HepG2 (cell line): Measurements from ENCODE around the gene RICTOR. TPM values are rescaled to one million over a fixed set of nuclear protein-coding genes. Genes with fewer than 3 reads are reported as not detected.

Experiments used
- ATAC-seq: fragments of 200-7000 bp; cut with Tn5 transposase; 3 replicates; pipeline ENCODE4 v1.9.1; 2020; ENCODE audit warnings: mild to moderate bottlenecking, moderate library complexity
- BruUV-seq: library from RNA; stranded (reverse); fragments of 400-500 nt; replicated peaks from 2 replicates; lab custom pipeline; 2021; lab: Mats Ljungman, UMichigan
- CTCF ChIA-PET: fragments of 300-600 bp; formaldehyde crosslinking; extraction: SDS; loops from one replicate; lab custom pipeline; 2021; ENCODE audit warnings: low total read pairs, inconsistent platforms, low intra/inter-chr PET ratio; lab: Yijun Ruan, JAX
- POLR2A ChIA-PET: fragments of 350-600 bp; sonication (Branson Sonifier 250); formaldehyde crosslinking; loops from one replicate; lab custom pipeline; 2020; ENCODE audit warnings: antibody characterized with exemption, inconsistent platforms; lab: Yijun Ruan, JAX
- DNase-seq: peaks from one replicate; pipeline ENCODE4 v3.0.0-alpha.2; 2015; ENCODE audit warnings: low spot score
- FAIRE-seq: peaks from 3 replicates; lab custom pipeline; 2011; peaks lifted over from hg19 to GRCh38; lab: Jason Lieb, UNC
- H2AFZ ChIP-seq: one replicate; pipeline ENCODE4 v1.6.1; 2011; ENCODE audit warnings: low read length, inconsistent platforms
- H3K27ac ChIP-seq: fragments of 300-600 bp; 3 replicates; pipeline ENCODE4 v1.8.0; 2011; ENCODE audit warnings: mixed run types, mild to moderate bottlenecking, mixed read lengths, low read length, inconsistent platforms; ENCODE audit not compliant: insufficient read depth; ENCODE audit errors: extremely low read length
- H3K27me3 ChIP-seq, 2 experiments: fragments of 200-600 bp in 1 of 2; 2 replicates in 1 of 2; 3 replicates in 1 of 2; pipeline versions ENCODE4 v1.6.0 to v1.8.0; 2011; ENCODE audit warnings: low read length in 2 of 2, mild to moderate bottlenecking in 2 of 2, moderate library complexity in 2 of 2, inconsistent platforms in 1 of 2; ENCODE audit not compliant: insufficient read depth in 2 of 2, control insufficient read depth in 1 of 2
- H3K36me3 ChIP-seq, 2 experiments: fragments of 200-600 bp in 1 of 2; replicated peaks in 1 of 2; 2 replicates in 1 of 2; 3 replicates in 1 of 2; pipeline versions ENCODE4 v1.5.1 to v1.8.0; 2011; ENCODE audit warnings: low read length in 2 of 2, inconsistent platforms in 1 of 2; ENCODE audit not compliant: insufficient read depth in 2 of 2, control insufficient read depth in 1 of 2
- H3K4me1 ChIP-seq: 2 replicates; pipeline ENCODE4 v1.5.1; 2012; ENCODE audit warnings: low read length, inconsistent platforms; ENCODE audit not compliant: insufficient read depth
- H3K4me2 ChIP-seq: 2 replicates; pipeline ENCODE4 v1.6.0; 2011; ENCODE audit warnings: low read depth, low read length, inconsistent platforms
- H3K4me3 ChIP-seq, 3 experiments: fragments of 200-600 bp in 1 of 3; sonication (generic), shearing (Covaris generic) in 1 of 3; replicated peaks in 1 of 3; 2 replicates each; pipeline ENCODE4 v1.5.1; 2011 to 2016; ENCODE audit warnings: low read length in 3 of 3, inconsistent platforms in 2 of 3, low read depth in 2 of 3, mild to moderate bottlenecking in 2 of 3, control low read depth in 1 of 3, mixed read lengths in 1 of 3; ENCODE audit not compliant: insufficient read depth in 1 of 3
- H3K79me2 ChIP-seq: one replicate; pipeline ENCODE4 v1.6.1; 2011; ENCODE audit warnings: low read length, inconsistent platforms; ENCODE audit not compliant: insufficient read depth
- H3K9ac ChIP-seq: 2 replicates; pipeline ENCODE4 v1.6.0; 2011; ENCODE audit warnings: mild to moderate bottlenecking, low read depth, low read length, inconsistent platforms; ENCODE audit not compliant: insufficient read depth
- H3K9me3 ChIP-seq: 2 replicates; pipeline ENCODE4 v1.5.1; 2012; ENCODE audit warnings: mild to moderate bottlenecking, low read length
- H4K20me1 ChIP-seq: 2 replicates; pipeline ENCODE4 v1.6.0; 2011; ENCODE audit warnings: inconsistent platforms, mild to moderate bottlenecking, low read length, moderate library complexity; ENCODE audit not compliant: insufficient read depth
- ARNT2 ChIP-seq: sonication (generic); formaldehyde crosslinking; IDR thresholded peaks from 2 replicates; pipeline ENCODE4 v1.8.0; 2022; ENCODE audit warnings: mild to moderate bottlenecking, low read depth, missing genetic modification reagents, moderate library complexity
- SRY ChIP-seq: sonication (generic); formaldehyde crosslinking; IDR thresholded peaks from 2 replicates; pipeline ENCODE4 v1.8.0; 2022; ENCODE audit warnings: mild to moderate bottlenecking, missing genetic modification reagents
- WGBS: methylation state at CpG from one replicate; pipeline ENCODE4 v1.1.6; 2017; ENCODE audit warnings: low lambda C conversion rate; 5-methylcytosine and 5-hydroxymethylcytosine counted together
- in situ Hi-C: cut with HindIII; loops from 2 replicates; pipeline ENCODE4 v1.10.0; 2017; ENCODE audit warnings: low pct_unique_long_range_greater_than_20kb; ENCODE audit not compliant: extremely low pct_ligation_motif_present
- intact Hi-C: fragments of 100-400 bp; cut with micrococcal nuclease; formaldehyde crosslinking; loops from one replicate; pipeline ENCODE4 v1.10.0; 2022; ENCODE audit not compliant: unreplicated experiment
- polyA plus RNA-seq, 8 experiments: library from polyadenylated mRNA; depleted of rRNA in 3 of 8; stranded (reverse) in 7 of 8; unstranded in 1 of 8; fragments of >200 nt; fragmentation: Illumina TruSeq in 4 of 8; extraction: Trizol in 4 of 8; gene quantifications; 2 replicates each; pipeline versions ENCODE4 v1.2.1 to v1.2.3, GENCODE V29; 2011 to 2016; ENCODE audit warnings: low read depth in 4 of 8, missing spikeins in 1 of 8, mixed read lengths in 1 of 8; ENCODE audit not compliant: insufficient read depth in 1 of 8
- total RNA-seq, 5 experiments: library from RNA; depleted of rRNA; stranded (reverse); fragments of >200 nt; fragmentation: Illumina TruSeq; extraction: Trizol; gene quantifications; 2 replicates each; pipeline ENCODE4 v1.2.3, GENCODE V29; 2016; ENCODE audit warnings: low read depth in 1 of 5
- TF ChIP-seq, protein P1 (sequence below): sonication (generic); formaldehyde crosslinking; IDR thresholded peaks from 2 replicates; pipeline ENCODE4 v1.5.1; 2020; ENCODE audit warnings: missing genetic modification reagents, mild to moderate bottlenecking, borderline replicate concordance

RICTOR gene
- total and polyA plus RNA-seq, 2 of the 13 experiments (the other 11 are each of a cell fraction or from before 2014, with no cell fraction given), result 10.7 to 15.4 TPM

DNA sequence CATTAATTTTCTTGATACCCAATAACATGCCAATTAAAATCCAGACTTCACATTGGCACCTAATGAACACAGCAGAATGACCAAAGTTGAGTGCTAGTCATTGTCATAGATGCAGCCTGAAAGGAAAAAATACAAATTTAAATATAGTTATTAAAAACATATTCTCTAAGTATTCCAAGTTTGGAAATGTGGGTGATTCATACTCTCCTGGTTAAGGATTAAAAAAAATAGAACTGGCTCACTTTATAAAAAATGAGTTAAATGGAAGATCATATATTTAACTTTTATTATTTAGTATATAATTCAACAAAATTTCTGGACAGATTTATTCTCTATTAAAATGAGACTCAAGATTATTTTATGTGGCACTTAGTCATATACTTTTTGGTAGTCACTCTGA lies 33.2 kb upstream of the RICTOR start:
- TF ChIP-seq SRY (CRISPR knock-in tag) (no peak), ARNT2 (CRISPR knock-in tag) (no peak)
- intact Hi-C loops (loop anchor here (10.0 kb wide), 1 partner anchor 263 kb away; the partner anchor contains the start of gene OSMR), in situ Hi-C loops (no loop called here)
- no peaks in the 10 kb centered on the region for H3K9me3 ChIP-seq
- no peak overlapping the region for H3K27ac ChIP-seq
- no peak overlapping the region for H3K4me2 ChIP-seq
- BruUV-seq, result no TSS peak
- ATAC-seq (no peak), DNase-seq (no peak), FAIRE-seq (no peak)
- POLR2A ChIA-PET, result no interaction called here
- no peaks in the 10 kb centered on the region for H3K27me3 ChIP-seq
- CTCF ChIA-PET, result no interaction called here
- peaks cover 22% of the 10 kb centered on the region for H3K4me1 ChIP-seq
- H3K79me2 ChIP-seq, result no peaks in the 10 kb centered on the region
- H3K4me3 ChIP-seq, result no peak overlapping the region
- H3K9ac ChIP-seq, result no peak overlapping the region
- H2AFZ ChIP-seq, result no peak overlapping the region
- no peaks in the 10 kb centered on the region for H3K36me3 ChIP-seq
- H4K20me1 ChIP-seq, result no peaks in the 10 kb centered on the region

DNA sequence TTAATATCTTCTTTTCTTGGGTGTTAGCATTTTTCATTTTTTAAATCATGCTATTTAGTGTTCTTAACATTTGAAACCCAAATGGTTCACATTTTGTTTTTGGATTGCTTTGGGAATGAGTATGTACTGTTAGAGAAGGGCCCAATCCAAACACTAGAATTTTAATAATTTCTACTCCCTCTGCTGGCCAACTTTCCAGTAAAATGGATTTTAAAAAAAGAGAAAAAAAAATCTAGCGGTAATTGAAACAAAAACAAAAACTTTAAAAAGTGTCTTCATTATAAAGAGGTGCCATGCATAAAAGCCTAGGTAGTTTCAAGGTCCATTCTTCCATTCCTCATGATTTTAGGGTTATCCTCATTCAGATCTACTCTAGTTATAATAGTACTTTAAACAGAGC lies 32.1 kb upstream of the RICTOR start:
- no peak overlapping the region for H3K9ac ChIP-seq
- ATAC-seq (no peak), FAIRE-seq (no peak), DNase-seq (no peak)
- ChIA-PET POLR2A (no interaction called here), CTCF (interaction anchor here (1.0 kb wide), 1 partner anchor 31 kb away, joined by 3 read pairs; no protein-coding TSS in a partner anchor)
- no peaks in the 10 kb centered on the region for H4K20me1 ChIP-seq
- H3K4me3 ChIP-seq, result no peak overlapping the region
- in situ Hi-C loops, result no loop called here
- H3K4me1 ChIP-seq, result peaks cover 32% of the 10 kb centered on the region
- no peaks in the 10 kb centered on the region for H3K79me2 ChIP-seq
- 6% methylated on average over 1 of the region's 1 CpG for WGBS
- BruUV-seq, result no TSS peak
- TF ChIP-seq, protein P1, sequence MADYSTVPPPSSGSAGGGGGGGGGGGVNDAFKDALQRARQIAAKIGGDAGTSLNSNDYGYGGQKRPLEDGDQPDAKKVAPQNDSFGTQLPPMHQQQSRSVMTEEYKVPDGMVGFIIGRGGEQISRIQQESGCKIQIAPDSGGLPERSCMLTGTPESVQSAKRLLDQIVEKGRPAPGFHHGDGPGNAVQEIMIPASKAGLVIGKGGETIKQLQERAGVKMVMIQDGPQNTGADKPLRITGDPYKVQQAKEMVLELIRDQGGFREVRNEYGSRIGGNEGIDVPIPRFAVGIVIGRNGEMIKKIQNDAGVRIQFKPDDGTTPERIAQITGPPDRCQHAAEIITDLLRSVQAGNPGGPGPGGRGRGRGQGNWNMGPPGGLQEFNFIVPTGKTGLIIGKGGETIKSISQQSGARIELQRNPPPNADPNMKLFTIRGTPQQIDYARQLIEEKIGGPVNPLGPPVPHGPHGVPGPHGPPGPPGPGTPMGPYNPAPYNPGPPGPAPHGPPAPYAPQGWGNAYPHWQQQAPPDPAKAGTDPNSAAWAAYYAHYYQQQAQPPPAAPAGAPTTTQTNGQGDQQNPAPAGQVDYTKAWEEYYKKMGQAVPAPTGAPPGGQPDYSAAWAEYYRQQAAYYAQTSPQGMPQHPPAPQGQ (CRISPR knock-in tag), result no peak
- no peaks in the 10 kb centered on the region for H3K27me3 ChIP-seq
- no peak overlapping the region for H3K27ac ChIP-seq
- H3K36me3 ChIP-seq, result no peaks in the 10 kb centered on the region
- intact Hi-C loops, result loop anchor here (1.0 to 10.0 kb wide), 3 partner anchors 32 to 262 kb away; partner anchors contain the start of genes OSMR and RICTOR
- H3K9me3 ChIP-seq, result no peaks in the 10 kb centered on the region
- no peak overlapping the region for H2AFZ ChIP-seq
- H3K4me2 ChIP-seq, result peak overlapping the region; percentile 33; the same call in 1 of the 2 replicates
